Measurements from ENCODE around the gene DRD4. TPM values are rescaled to one million over a fixed set of nuclear protein-coding genes. Genes with fewer than 3 reads are reported as not detected.

DRD4 gene
- polyA plus RNA-seq, result under 1 TPM; 0.18 to 0.39 TPM

GRCh38 chr11:636511-637332 lies at the start of gene DRD4:
DRD4 (plus strand) TSS chr11:637269; CDS start chr11:637305, 36 bp downstream.
- H3K4me3 ChIP-seq (ENCODE audit: low read depth in 1 of 2, low read length in 2 of 2), result peak within 1 kb of the TSS; percentile 11 to 28
- peaks cover 0 to 18% of the 10 kb centered on the region in 2 donors for H3K27me3 ChIP-seq (ENCODE audit: control insufficient read depth in 1 of 2, insufficient read depth in 2 of 2, low read length in 2 of 2)
- 17 to 19% methylated on average over 72 to 100 of the region's 100 CpGs for WGBS, 2 donors
- peaks cover 0 to 6% of the 10 kb centered on the region in 2 donors for H3K36me3 ChIP-seq (ENCODE audit: control insufficient read depth in 2 of 2, insufficient read depth in 2 of 2, low read length in 1 of 2)
- H3K9me3 ChIP-seq (ENCODE audit: control insufficient read depth in 2 of 2, insufficient read depth in 1 of 2, low read depth in 1 of 2, low read length in 1 of 2), result no peaks in the 10 kb centered on the region
- no peak within 1 kb of the TSS for H3K27ac ChIP-seq (ENCODE audit: low read depth in 2 of 2, low read length in 1 of 2)
- H3K4me1 ChIP-seq (ENCODE audit: control insufficient read depth in 2 of 2, insufficient read depth in 2 of 2, low read length in 1 of 2), result peaks cover 10 to 29% of the 10 kb centered on the region in 2 donors

GRCh38 chr11:587546-587945 lies 49.5 kb upstream of the DRD4 start:
- Histone ChIP-seq H3K36me3 (ENCODE audit: control insufficient read depth in 2 of 2, insufficient read depth in 2 of 2, low read length in 1 of 2) (peaks cover 14 to 49% of the 10 kb centered on the region in 2 donors), H3K4me3 (ENCODE audit: low read depth in 1 of 2, low read length in 2 of 2) (no peak overlapping the region), H3K27me3 (ENCODE audit: control insufficient read depth in 1 of 2, insufficient read depth in 2 of 2, low read length in 2 of 2) (no peaks in the 10 kb centered on the region), H3K27ac (ENCODE audit: low read depth in 2 of 2, low read length in 1 of 2) (peak overlapping the region; percentile 3 to 33), H3K9me3 (ENCODE audit: control insufficient read depth in 2 of 2, insufficient read depth in 1 of 2, low read depth in 1 of 2, low read length in 1 of 2) (no peaks in the 10 kb centered on the region), H3K4me1 (ENCODE audit: control insufficient read depth in 2 of 2, insufficient read depth in 2 of 2, low read length in 1 of 2) (peaks cover 0 to 2% of the 10 kb centered on the region in 2 donors)
- WGBS, 2 donors, result 77 to 83% methylated on average over 8 of the region's 8 CpGs

DNA sequence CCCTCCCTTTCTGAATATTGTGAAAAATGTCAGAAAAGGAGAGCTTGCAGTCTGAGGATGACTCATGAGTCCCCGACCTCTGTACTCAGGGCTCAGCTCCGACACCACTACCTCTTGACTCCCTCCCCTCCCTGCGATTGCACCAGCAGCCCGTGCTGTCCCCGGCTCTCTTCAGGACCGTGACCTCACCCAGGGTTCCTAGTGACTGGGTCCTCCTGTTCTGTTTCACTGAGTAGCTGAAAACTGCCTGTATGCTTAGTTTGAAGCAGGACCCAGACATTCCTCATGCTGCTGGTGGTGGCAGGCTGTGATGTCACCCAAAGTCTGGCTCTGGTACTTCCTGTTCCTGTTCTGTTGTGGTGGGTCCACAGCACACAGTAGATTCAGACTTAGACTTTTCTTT lies 49.1 kb upstream of the DRD4 start:
- Histone ChIP-seq H3K9me3 (ENCODE audit: control insufficient read depth in 2 of 2, insufficient read depth in 1 of 2, low read depth in 1 of 2, low read length in 1 of 2) (no peaks in the 10 kb centered on the region), H3K4me3 (ENCODE audit: low read depth in 1 of 2, low read length in 2 of 2) (no peak overlapping the region), H3K36me3 (ENCODE audit: control insufficient read depth in 2 of 2, insufficient read depth in 2 of 2, low read length in 1 of 2) (peaks cover 19 to 54% of the 10 kb centered on the region in 2 donors), H3K4me1 (ENCODE audit: control insufficient read depth in 2 of 2, insufficient read depth in 2 of 2, low read length in 1 of 2) (peaks cover 0 to 2% of the 10 kb centered on the region in 2 donors), H3K27me3 (ENCODE audit: control insufficient read depth in 1 of 2, insufficient read depth in 2 of 2, low read length in 2 of 2) (no peaks in the 10 kb centered on the region), H3K27ac (ENCODE audit: low read depth in 2 of 2, low read length in 1 of 2) (peak overlapping the region; percentile 27 to 61)
- 60 to 70% methylated on average over 6 of the region's 6 CpGs for WGBS, 2 donors

GRCh38 chr11:589798-590197 lies 47.3 kb upstream of the DRD4 start:
- H3K9me3 ChIP-seq (ENCODE audit: control insufficient read depth in 2 of 2, insufficient read depth in 1 of 2, low read depth in 1 of 2, low read length in 1 of 2), result no peaks in the 10 kb centered on the region
- peaks cover 27 to 59% of the 10 kb centered on the region in 2 donors for H3K36me3 ChIP-seq (ENCODE audit: control insufficient read depth in 2 of 2, insufficient read depth in 2 of 2, low read length in 1 of 2)
- 95 to 96% methylated on average over 26 of the region's 26 CpGs for WGBS, 2 donors
- no peaks in the 10 kb centered on the region for H3K4me1 ChIP-seq (ENCODE audit: control insufficient read depth in 2 of 2, insufficient read depth in 2 of 2, low read length in 1 of 2)
- H3K27me3 ChIP-seq (ENCODE audit: control insufficient read depth in 1 of 2, insufficient read depth in 2 of 2, low read length in 2 of 2), result no peaks in the 10 kb centered on the region
- no peak overlapping the region for H3K4me3 ChIP-seq (ENCODE audit: low read depth in 1 of 2, low read length in 2 of 2)
- no peak overlapping the region for H3K27ac ChIP-seq (ENCODE audit: low read depth in 2 of 2, low read length in 1 of 2)

DNA sequence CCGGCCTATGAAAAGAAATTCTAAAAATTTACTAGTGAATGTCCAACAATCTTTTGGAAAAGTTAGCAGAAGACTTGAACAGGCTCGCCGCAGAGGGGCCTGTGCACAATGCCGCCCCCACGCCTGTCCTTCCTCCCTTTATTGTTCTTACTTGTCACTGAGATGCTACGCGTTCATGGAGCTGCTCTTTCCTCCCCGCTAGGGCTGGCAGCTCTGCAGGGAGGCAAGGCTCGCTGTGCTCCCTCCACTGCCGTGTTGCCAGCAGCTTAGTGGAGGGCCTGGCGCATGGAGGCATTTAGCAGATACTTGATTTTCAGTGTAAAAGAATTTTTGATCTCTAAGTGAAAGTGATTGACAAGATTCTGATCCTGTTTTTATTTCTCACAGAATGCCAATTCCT lies 46.1 kb upstream of the DRD4 start:
- Histone ChIP-seq H3K27ac (ENCODE audit: low read depth in 2 of 2, low read length in 1 of 2) (no peak overlapping the region), H3K4me1 (ENCODE audit: control insufficient read depth in 2 of 2, insufficient read depth in 2 of 2, low read length in 1 of 2) (no peaks in the 10 kb centered on the region), H3K36me3 (ENCODE audit: control insufficient read depth in 2 of 2, insufficient read depth in 2 of 2, low read length in 1 of 2) (peaks cover 27 to 65% of the 10 kb centered on the region in 2 donors), H3K4me3 (ENCODE audit: low read depth in 1 of 2, low read length in 2 of 2) (no peak overlapping the region), H3K9me3 (ENCODE audit: control insufficient read depth in 2 of 2, insufficient read depth in 1 of 2, low read depth in 1 of 2, low read length in 1 of 2) (no peaks in the 10 kb centered on the region), H3K27me3 (ENCODE audit: control insufficient read depth in 1 of 2, insufficient read depth in 2 of 2, low read length in 2 of 2) (no peaks in the 10 kb centered on the region)
- WGBS, 2 donors, result 83 to 88% methylated on average over 11 of the region's 11 CpGs

GRCh38 chr11:592501-592900 lies 44.6 kb upstream of the DRD4 start:
- Histone ChIP-seq H3K27ac (ENCODE audit: low read depth in 2 of 2, low read length in 1 of 2) (no peak overlapping the region), H3K36me3 (ENCODE audit: control insufficient read depth in 2 of 2, insufficient read depth in 2 of 2, low read length in 1 of 2) (peaks cover 23 to 64% of the 10 kb centered on the region in 2 donors)

GRCh38 chr11:592918-593317 lies 44.2 kb upstream of the DRD4 start:
- Histone ChIP-seq H3K4me1 (ENCODE audit: control insufficient read depth in 2 of 2, insufficient read depth in 2 of 2, low read length in 1 of 2) (no peaks in the 10 kb centered on the region), H3K27ac (ENCODE audit: low read depth in 2 of 2, low read length in 1 of 2) (no peak overlapping the region), H3K27me3 (ENCODE audit: control insufficient read depth in 1 of 2, insufficient read depth in 2 of 2, low read length in 2 of 2) (no peaks in the 10 kb centered on the region), H3K9me3 (ENCODE audit: control insufficient read depth in 2 of 2, insufficient read depth in 1 of 2, low read depth in 1 of 2, low read length in 1 of 2) (no peaks in the 10 kb centered on the region), H3K36me3 (ENCODE audit: control insufficient read depth in 2 of 2, insufficient read depth in 2 of 2, low read length in 1 of 2) (peaks cover 22 to 65% of the 10 kb centered on the region in 2 donors), H3K4me3 (ENCODE audit: low read depth in 1 of 2, low read length in 2 of 2) (no peak overlapping the region)
- WGBS, 2 donors, result 86 to 87% methylated on average over 10 of the region's 10 CpGs

More at GRCh38 chr11:592501-592900, 44.6 kb upstream of the DRD4 start:
- no peaks in the 10 kb centered on the region for H3K9me3 ChIP-seq (ENCODE audit: control insufficient read depth in 2 of 2, insufficient read depth in 1 of 2, low read depth in 1 of 2, low read length in 1 of 2)
- 96% methylated on average over 22 of the region's 22 CpGs for WGBS, 2 donors
- no peaks in the 10 kb centered on the region for H3K27me3 ChIP-seq (ENCODE audit: control insufficient read depth in 1 of 2, insufficient read depth in 2 of 2, low read length in 2 of 2)
- no peaks in the 10 kb centered on the region for H3K4me1 ChIP-seq (ENCODE audit: control insufficient read depth in 2 of 2, insufficient read depth in 2 of 2, low read length in 1 of 2)
- H3K4me3 ChIP-seq (ENCODE audit: low read depth in 1 of 2, low read length in 2 of 2), result no peak overlapping the region

- Histone ChIP-seq H3K4me3 (ENCODE audit: low read depth in 1 of 2, low read length in 2 of 2) (no peak overlapping the region), H3K27me3 (ENCODE audit: control insufficient read depth in 1 of 2, insufficient read depth in 2 of 2, low read length in 2 of 2) (no peaks in the 10 kb centered on the region), H3K9me3 (ENCODE audit: control insufficient read depth in 2 of 2, insufficient read depth in 1 of 2, low read depth in 1 of 2, low read length in 1 of 2) (no peaks in the 10 kb centered on the region), H3K4me1 (ENCODE audit: control insufficient read depth in 2 of 2, insufficient read depth in 2 of 2, low read length in 1 of 2) (no peaks in the 10 kb centered on the region), H3K36me3 (ENCODE audit: control insufficient read depth in 2 of 2, insufficient read depth in 2 of 2, low read length in 1 of 2) (peaks cover 24 to 68% of the 10 kb centered on the region in 2 donors), H3K27ac (ENCODE audit: low read depth in 2 of 2, low read length in 1 of 2) (no peak overlapping the region)
- WGBS, 2 donors, result 92 to 93% methylated on average over 19 to 21 of the region's 21 CpGs
Measured at GRCh38 chr11:593347-593746, 43.7 kb upstream of the DRD4 start.

- H3K4me1 ChIP-seq (ENCODE audit: control insufficient read depth in 2 of 2, insufficient read depth in 2 of 2, low read length in 1 of 2), result no peaks in the 10 kb centered on the region
- no peaks in the 10 kb centered on the region for H3K9me3 ChIP-seq (ENCODE audit: control insufficient read depth in 2 of 2, insufficient read depth in 1 of 2, low read depth in 1 of 2, low read length in 1 of 2)
- H3K36me3 ChIP-seq (ENCODE audit: control insufficient read depth in 2 of 2, insufficient read depth in 2 of 2, low read length in 1 of 2), result peaks cover 30 to 73% of the 10 kb centered on the region in 2 donors
- no peaks in the 10 kb centered on the region for H3K27me3 ChIP-seq (ENCODE audit: control insufficient read depth in 1 of 2, insufficient read depth in 2 of 2, low read length in 2 of 2)
- H3K27ac ChIP-seq (ENCODE audit: low read depth in 2 of 2, low read length in 1 of 2), result no peak overlapping the region
- no peak overlapping the region for H3K4me3 ChIP-seq (ENCODE audit: low read depth in 1 of 2, low read length in 2 of 2)
- 90 to 93% methylated on average over 10 of the region's 10 CpGs for WGBS, 2 donors
Measured at GRCh38 chr11:595400-595799, 41.7 kb upstream of the DRD4 start.

- Histone ChIP-seq H3K4me3 (ENCODE audit: low read depth in 1 of 2, low read length in 2 of 2) (no peak overlapping the region), H3K27me3 (ENCODE audit: control insufficient read depth in 1 of 2, insufficient read depth in 2 of 2, low read length in 2 of 2) (no peaks in the 10 kb centered on the region), H3K4me1 (ENCODE audit: control insufficient read depth in 2 of 2, insufficient read depth in 2 of 2, low read length in 1 of 2) (no peaks in the 10 kb centered on the region), H3K36me3 (ENCODE audit: control insufficient read depth in 2 of 2, insufficient read depth in 2 of 2, low read length in 1 of 2) (peaks cover 32 to 72% of the 10 kb centered on the region in 2 donors), H3K27ac (ENCODE audit: low read depth in 2 of 2, low read length in 1 of 2) (no peak overlapping the region), H3K9me3 (ENCODE audit: control insufficient read depth in 2 of 2, insufficient read depth in 1 of 2, low read depth in 1 of 2, low read length in 1 of 2) (no peaks in the 10 kb centered on the region)
- WGBS, 2 donors, result 86 to 87% methylated on average over 10 of the region's 10 CpGs
Measured at GRCh38 chr11:596374-596773, 40.7 kb upstream of the DRD4 start.
